Measurements from ENCODE around the gene DNAJC3. TPM values are rescaled to one million over a fixed set of nuclear protein-coding genes. Genes with fewer than 3 reads are reported as not detected.
"Not testable (repeated sequence)": the region's sequence is repeated elsewhere in the genome, so short reads cannot be mapped to it uniquely, and the experiment has no call there.

Gene DNAJC3
- total RNA-seq, 4 donors from 2014 or later: 22.2 to 37.7 (median 28.8) TPM

DNA sequence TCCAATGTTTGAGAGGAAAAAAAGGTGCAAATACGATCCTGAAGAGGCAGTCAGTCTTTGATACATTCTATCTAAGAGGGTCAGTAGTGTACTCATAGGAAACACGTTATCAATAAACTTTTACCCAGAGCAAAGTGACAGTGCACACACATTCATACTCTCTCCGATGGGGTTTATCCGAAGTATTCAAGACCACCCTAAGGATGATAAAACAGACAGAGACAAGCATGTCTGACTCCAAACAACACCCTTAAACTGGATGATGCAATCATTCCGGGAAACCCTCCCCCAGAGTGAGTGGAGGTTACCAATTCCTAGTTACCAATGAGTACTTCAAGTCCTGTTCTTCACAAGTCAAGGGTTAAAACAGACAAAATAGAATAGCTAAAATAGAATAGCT, 79.1 kb downstream of the DNAJC3 start:
- no peak overlapping the region for H3K4me3 ChIP-seq (ENCODE audit: low read depth, poor library complexity, severe bottlenecking)
- no peak for DNase-seq (ENCODE audit: low spot score in 2 of 2)
- no peak for TF ChIP-seq POLR2A (IDR thresholded peaks at IDR 0.05)
- intact Hi-C loops (cut with DNase I; ENCODE audit: low total_unique reads): no loop called here
- WGBS, 2 donors: 93 to 94% methylated on average over 5 of the region's 5 CpGs

DNA sequence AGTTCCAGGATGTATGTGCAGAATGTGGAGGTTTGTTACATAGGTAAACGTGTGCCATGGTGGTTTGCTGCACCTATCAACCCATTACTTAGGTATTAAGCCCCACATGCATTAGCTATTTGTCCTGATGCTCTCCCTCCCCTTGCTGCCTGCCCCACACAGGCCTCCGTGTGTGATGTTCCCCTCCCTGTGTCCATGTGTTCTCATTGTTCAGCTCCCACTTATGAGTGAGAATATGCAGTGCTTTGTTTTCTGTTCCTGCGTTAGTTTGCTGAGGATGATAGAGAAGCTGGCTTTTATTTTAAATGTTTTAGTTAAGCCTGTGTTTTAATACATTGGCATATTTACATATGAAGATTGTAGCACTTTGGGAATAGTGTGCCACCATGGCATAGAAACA, 85.7 kb downstream of the DNAJC3 start:
- intact Hi-C loops (cut with DNase I; ENCODE audit: low total_unique reads); DNase-seq (ENCODE audit: low spot score in 2 of 2); H3K4me3 ChIP-seq (ENCODE audit: low read depth, poor library complexity, severe bottlenecking): not testable (repeated sequence)
- WGBS, 2 donors: 84 to 90% methylated on average over 3 of the region's 3 CpGs

DNA sequence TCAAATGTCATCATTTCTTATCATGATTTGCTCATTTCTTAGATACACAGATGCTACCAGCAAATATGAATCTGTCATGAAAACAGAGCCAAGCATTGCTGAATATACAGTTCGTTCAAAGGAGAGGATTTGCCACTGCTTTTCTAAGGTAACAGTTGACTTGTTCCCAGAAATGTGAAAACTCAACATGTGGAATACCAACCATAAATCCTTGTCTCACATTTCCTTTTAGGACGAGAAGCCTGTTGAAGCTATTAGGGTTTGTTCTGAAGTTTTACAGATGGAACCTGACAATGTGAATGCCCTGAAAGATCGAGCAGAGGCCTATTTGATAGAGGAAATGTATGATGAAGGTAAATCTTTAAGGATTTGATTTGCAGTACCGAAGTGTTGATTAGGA, 86.7 kb downstream of the DNAJC3 start:
- no peak for TF ChIP-seq POLR2A (IDR thresholded peaks at IDR 0.05)
- TF ChIP-seq, protein P1, sequence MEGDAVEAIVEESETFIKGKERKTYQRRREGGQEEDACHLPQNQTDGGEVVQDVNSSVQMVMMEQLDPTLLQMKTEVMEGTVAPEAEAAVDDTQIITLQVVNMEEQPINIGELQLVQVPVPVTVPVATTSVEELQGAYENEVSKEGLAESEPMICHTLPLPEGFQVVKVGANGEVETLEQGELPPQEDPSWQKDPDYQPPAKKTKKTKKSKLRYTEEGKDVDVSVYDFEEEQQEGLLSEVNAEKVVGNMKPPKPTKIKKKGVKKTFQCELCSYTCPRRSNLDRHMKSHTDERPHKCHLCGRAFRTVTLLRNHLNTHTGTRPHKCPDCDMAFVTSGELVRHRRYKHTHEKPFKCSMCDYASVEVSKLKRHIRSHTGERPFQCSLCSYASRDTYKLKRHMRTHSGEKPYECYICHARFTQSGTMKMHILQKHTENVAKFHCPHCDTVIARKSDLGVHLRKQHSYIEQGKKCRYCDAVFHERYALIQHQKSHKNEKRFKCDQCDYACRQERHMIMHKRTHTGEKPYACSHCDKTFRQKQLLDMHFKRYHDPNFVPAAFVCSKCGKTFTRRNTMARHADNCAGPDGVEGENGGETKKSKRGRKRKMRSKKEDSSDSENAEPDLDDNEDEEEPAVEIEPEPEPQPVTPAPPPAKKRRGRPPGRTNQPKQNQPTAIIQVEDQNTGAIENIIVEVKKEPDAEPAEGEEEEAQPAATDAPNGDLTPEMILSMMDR (IDR thresholded peaks at IDR 0.05): no peak
- H3K4me3 ChIP-seq (ENCODE audit: low read depth, poor library complexity, severe bottlenecking): no peak overlapping the region
- DNase-seq (ENCODE audit: low spot score in 2 of 2): no peak
- intact Hi-C loops (cut with DNase I; ENCODE audit: low total_unique reads): no loop called here
- 88% methylated on average over 4 of the region's 4 CpGs for WGBS, 2 donors

DNA sequence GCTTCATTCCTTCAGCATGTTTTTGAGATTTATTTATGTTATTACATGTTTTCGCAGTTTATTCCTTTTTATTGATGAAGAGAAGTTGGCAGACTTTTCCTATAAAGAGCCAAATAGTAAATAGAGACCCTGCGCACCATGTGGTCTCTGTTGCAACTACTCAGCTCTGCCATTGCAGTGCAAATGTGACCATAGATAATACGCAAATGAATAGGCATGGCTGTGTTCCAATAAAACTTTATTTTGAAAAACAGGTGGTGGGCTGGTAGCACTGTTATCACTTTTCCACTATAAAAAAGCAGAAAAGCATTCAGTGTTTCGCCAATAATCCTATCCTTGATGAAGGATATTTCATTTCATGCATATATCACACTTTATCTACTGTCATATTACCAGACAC, 95.0 kb downstream of the DNAJC3 start:
- intact Hi-C loops (cut with DNase I; ENCODE audit: low total_unique reads): no loop called here
- no peak overlapping the region for H3K4me3 ChIP-seq (ENCODE audit: low read depth, poor library complexity, severe bottlenecking)
- 88 to 89% methylated on average over 4 of the region's 4 CpGs for WGBS, 2 donors
- no peak for DNase-seq (ENCODE audit: low spot score in 2 of 2)
- no peak for TF ChIP-seq POLR2A (IDR thresholded peaks at IDR 0.05)
- TF ChIP-seq, protein P1 (IDR thresholded peaks at IDR 0.05): no peak

DNA sequence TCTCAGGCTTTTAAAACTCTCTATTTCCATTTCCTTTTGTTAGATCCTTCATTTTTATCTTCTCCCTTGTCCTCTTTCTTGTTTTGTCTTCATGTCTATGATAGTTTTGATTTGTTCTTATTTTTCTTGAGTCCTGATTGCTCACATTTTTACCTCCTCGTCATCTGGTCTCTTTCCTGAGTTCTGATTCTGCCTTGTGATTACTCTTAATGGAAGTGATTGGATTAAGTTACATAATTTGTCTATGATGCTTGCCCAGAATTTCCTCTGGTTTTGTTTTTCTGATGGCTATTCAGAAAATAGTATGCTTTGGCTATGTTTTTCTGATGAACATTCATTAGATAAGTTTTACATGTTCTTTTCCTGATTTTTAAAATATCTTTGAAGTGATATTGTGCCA, 102.6 kb downstream of the DNAJC3 start:
- 89 to 91% methylated on average over 1 of the region's 1 CpG for WGBS, 2 donors
- no peak for DNase-seq (ENCODE audit: low spot score in 2 of 2)
- intact Hi-C loops (cut with DNase I; ENCODE audit: low total_unique reads): no loop called here
- no peak overlapping the region for H3K4me3 ChIP-seq (ENCODE audit: low read depth, poor library complexity, severe bottlenecking)
- TF ChIP-seq POLR2A (IDR thresholded peaks at IDR 0.05): no peak
- TF ChIP-seq, protein P1 (IDR thresholded peaks at IDR 0.05): no peak

DNA sequence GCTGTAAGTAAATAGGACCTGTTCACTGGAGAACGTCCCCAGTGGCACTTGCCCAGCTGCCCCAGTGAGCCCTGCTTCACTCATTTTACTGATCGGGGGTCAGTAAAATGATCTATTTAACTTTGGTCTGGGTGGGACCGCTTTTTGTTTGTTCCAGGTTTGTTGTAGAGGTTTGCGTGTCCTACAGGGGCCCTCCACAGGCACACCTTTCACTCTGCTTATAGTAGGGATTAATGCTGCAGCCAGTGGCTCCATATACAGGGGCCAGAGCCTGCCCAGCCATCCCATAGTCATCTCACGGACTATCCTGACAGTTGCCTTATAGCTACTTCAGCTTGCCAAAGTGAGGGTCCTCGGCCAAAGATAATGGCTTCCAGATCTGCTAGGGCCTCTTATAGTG, 104.1 kb downstream of the DNAJC3 start:
- no peak overlapping the region for H3K4me3 ChIP-seq (ENCODE audit: low read depth, poor library complexity, severe bottlenecking)
- 93 to 94% methylated on average over 6 of the region's 6 CpGs for WGBS, 2 donors
- no peak for DNase-seq (ENCODE audit: low spot score in 2 of 2)
- no peak for TF ChIP-seq POLR2A (IDR thresholded peaks at IDR 0.05)
- TF ChIP-seq, protein P1 (IDR thresholded peaks at IDR 0.05): no peak
- intact Hi-C loops (cut with DNase I; ENCODE audit: low total_unique reads): no loop called here

DNA sequence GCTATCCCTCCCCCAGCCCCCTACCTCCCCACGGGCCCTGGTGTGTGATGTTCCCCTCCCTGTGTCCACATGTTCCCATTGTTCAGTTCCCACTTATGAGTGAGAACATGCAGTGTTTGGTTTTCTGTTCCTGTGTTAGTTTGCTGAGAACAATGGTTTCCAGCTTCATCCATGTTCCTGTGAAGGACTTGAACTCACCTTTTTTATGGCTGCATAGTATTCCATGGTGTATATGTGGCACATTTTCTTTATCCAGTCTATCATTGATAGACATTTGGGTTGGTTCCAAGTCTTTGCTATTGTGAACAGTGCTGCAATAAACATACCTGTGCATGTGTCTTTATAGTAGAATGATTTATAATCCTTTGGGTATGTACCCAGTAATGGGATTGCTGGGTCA, 105.0 kb downstream of the DNAJC3 start:
- 89 to 91% methylated on average over 1 of the region's 1 CpG for WGBS, 2 donors
- DNase-seq (ENCODE audit: low spot score in 2 of 2); intact Hi-C loops (cut with DNase I; ENCODE audit: low total_unique reads); H3K4me3 ChIP-seq (ENCODE audit: low read depth, poor library complexity, severe bottlenecking): not testable (repeated sequence)

Measured in lower leg skin (tissue), 4 donors.